Muscle layer of colon (tissue), 2 donors: Measurements from ENCODE around the gene MSRB2.
"Not testable (repeated sequence)": the region's sequence is repeated elsewhere in the genome, so short reads cannot be mapped to it uniquely, and the experiment has no call there.

ENCODE experiments used
- H3K27ac ChIP-seq: one replicate; pipeline ENCODE4 v1.7.0; 2013; ENCODE audit warnings: low read depth, mild to moderate bottlenecking, low read length, moderate library complexity
- H3K27me3 ChIP-seq, 2 donors: one replicate each; pipeline ENCODE4 v1.7.0; 2013; ENCODE audit warnings: low read length in 2 of 2, mild to moderate bottlenecking in 2 of 2; ENCODE audit not compliant: insufficient read depth in 2 of 2, control insufficient read depth in 1 of 2
- H3K36me3 ChIP-seq: one replicate; pipeline ENCODE4 v1.7.0; 2013; ENCODE audit warnings: mild to moderate bottlenecking, low read length; ENCODE audit not compliant: insufficient read depth
- H3K4me1 ChIP-seq: one replicate; pipeline ENCODE4 v1.7.0; 2013; ENCODE audit warnings: mild to moderate bottlenecking, low read length; ENCODE audit not compliant: insufficient read depth
- H3K4me3 ChIP-seq, 2 donors: one replicate each; pipeline ENCODE4 v1.7.0; 2013; ENCODE audit warnings: low read length in 2 of 2, low read depth in 1 of 2, mild to moderate bottlenecking in 1 of 2, moderate library complexity in 1 of 2
- H3K9ac ChIP-seq: one replicate; pipeline ENCODE4 v1.7.0; 2013; ENCODE audit warnings: low read length
- H3K9me3 ChIP-seq: one replicate; pipeline ENCODE4 v1.7.0; 2013; ENCODE audit warnings: mild to moderate bottlenecking, low read length
- donor health status: abdominal sarcoma.
- donor health status: Adenocarcinoma of cecum.

The MSRB2 gene

GRCh38 chr10:23063045-23063972 is 32.1 kb upstream of the MSRB2 start:
- H3K4me3 ChIP-seq = peak overlapping the region; percentile 9 to 17
- peak overlapping the region; percentile 45 for H3K27ac ChIP-seq
- no peaks in the 10 kb centered on the region for H3K9me3 ChIP-seq
- no peaks in the 10 kb centered on the region for H3K27me3 ChIP-seq
- H3K36me3 ChIP-seq = no peaks in the 10 kb centered on the region
- peaks cover 18% of the 10 kb centered on the region for H3K4me1 ChIP-seq
- no peak overlapping the region for H3K9ac ChIP-seq

- no peak overlapping the region for H3K9ac ChIP-seq
- no peaks in the 10 kb centered on the region for H3K9me3 ChIP-seq
- H3K4me1 ChIP-seq = peaks cover 19% of the 10 kb centered on the region
- H3K4me3 ChIP-seq = peak overlapping the region; percentile 9 to 17
- no peaks in the 10 kb centered on the region for H3K36me3 ChIP-seq
- no peaks in the 10 kb centered on the region for H3K27me3 ChIP-seq
- H3K27ac ChIP-seq = peak overlapping the region; percentile 45
Measured at GRCh38 chr10:23063973-23064812, 31.2 kb upstream of the MSRB2 start.

- Histone ChIP-seq H3K4me1 (peaks cover 19% of the 10 kb centered on the region), H3K27ac (peak overlapping the region; percentile 45)
- H3K4me3 ChIP-seq, H3K36me3 ChIP-seq, H3K9me3 ChIP-seq, H3K27me3 ChIP-seq, H3K9ac ChIP-seq: not testable (repeated sequence)
Measured at GRCh38 chr10:23064813-23065114, 30.6 kb upstream of the MSRB2 start.

- Histone ChIP-seq H3K27ac (peak overlapping the region; percentile 36), H3K9ac (peak overlapping the region; percentile 41)
Measured at GRCh38 chr10:23065181-23065948, 30.0 kb upstream of the MSRB2 start.

GRCh38 chr10:23067337-23067736 is 28.0 kb upstream of the MSRB2 start:
- Histone ChIP-seq H3K4me3 (no peak overlapping the region), H3K36me3 (no peaks in the 10 kb centered on the region), H3K27ac (no peak overlapping the region), H3K27me3 (no peaks in the 10 kb centered on the region), H3K9ac (no peak overlapping the region), H3K4me1 (peaks cover 19% of the 10 kb centered on the region), H3K9me3 (no peaks in the 10 kb centered on the region)

More at GRCh38 chr10:23065181-23065948, 30.0 kb upstream of the MSRB2 start:
- H3K27me3 ChIP-seq = no peaks in the 10 kb centered on the region
- no peak overlapping the region for H3K4me3 ChIP-seq
- no peaks in the 10 kb centered on the region for H3K9me3 ChIP-seq
- peaks cover 19% of the 10 kb centered on the region for H3K4me1 ChIP-seq
- H3K36me3 ChIP-seq = no peaks in the 10 kb centered on the region

- Histone ChIP-seq H3K4me1 (peaks cover 19% of the 10 kb centered on the region), H3K4me3 (no peak overlapping the region), H3K27ac (no peak overlapping the region), H3K9me3 (no peaks in the 10 kb centered on the region), H3K27me3 (no peaks in the 10 kb centered on the region), H3K36me3 (no peaks in the 10 kb centered on the region), H3K9ac (no peak overlapping the region)
Measured at GRCh38 chr10:23067939-23068775, 27.2 kb upstream of the MSRB2 start.

GRCh38 chr10:23069019-23069815 is 26.2 kb upstream of the MSRB2 start:
- no peak overlapping the region for H3K4me3 ChIP-seq
- H3K9ac ChIP-seq = no peak overlapping the region
- no peaks in the 10 kb centered on the region for H3K27me3 ChIP-seq
- no peak overlapping the region for H3K27ac ChIP-seq
- H3K4me1 ChIP-seq = peaks cover 19% of the 10 kb centered on the region
- no peaks in the 10 kb centered on the region for H3K36me3 ChIP-seq
- H3K9me3 ChIP-seq = no peaks in the 10 kb centered on the region

- H3K27me3 ChIP-seq, H3K9me3 ChIP-seq, H3K27ac ChIP-seq, H3K4me3 ChIP-seq, H3K36me3 ChIP-seq, H3K9ac ChIP-seq: not testable (repeated sequence)
- peaks cover 14% of the 10 kb centered on the region for H3K4me1 ChIP-seq
Measured at GRCh38 chr10:23070092-23070912, 25.1 kb upstream of the MSRB2 start.

GRCh38 chr10:23070913-23071218 is 24.5 kb upstream of the MSRB2 start:
- no peaks in the 10 kb centered on the region for H3K9me3 ChIP-seq
- H3K27ac ChIP-seq = no peak overlapping the region
- no peaks in the 10 kb centered on the region for H3K27me3 ChIP-seq
- H3K4me3 ChIP-seq = no peak overlapping the region
- no peaks in the 10 kb centered on the region for H3K36me3 ChIP-seq
- H3K4me1 ChIP-seq = peaks cover 8% of the 10 kb centered on the region
- H3K9ac ChIP-seq = no peak overlapping the region

GRCh38 chr10:23072593-23072992 is 22.8 kb upstream of the MSRB2 start:
- H3K27me3 ChIP-seq, H3K27ac ChIP-seq, H3K4me1 ChIP-seq, H3K9ac ChIP-seq, H3K4me3 ChIP-seq, H3K9me3 ChIP-seq, H3K36me3 ChIP-seq: not testable (repeated sequence)
